NCI-H187 treated with DMSO at 0.1 percent for 48 hours (cell line): Measurements from ENCODE around the gene TNP1.

Source experiments
- DNase-seq: peaks from one replicate; lab custom pipeline; 2025; lab: John Stamatoyannopoulos, UW

Gene TNP1

GRCh38 chr2:216859944-216860343 is at the start of gene TNP1:
TSS of gene TNP1 (minus strand) at chr2:216860064. CDS start at chr2:216860034, 30 bp downstream.
- no peak for DNase-seq

DNA sequence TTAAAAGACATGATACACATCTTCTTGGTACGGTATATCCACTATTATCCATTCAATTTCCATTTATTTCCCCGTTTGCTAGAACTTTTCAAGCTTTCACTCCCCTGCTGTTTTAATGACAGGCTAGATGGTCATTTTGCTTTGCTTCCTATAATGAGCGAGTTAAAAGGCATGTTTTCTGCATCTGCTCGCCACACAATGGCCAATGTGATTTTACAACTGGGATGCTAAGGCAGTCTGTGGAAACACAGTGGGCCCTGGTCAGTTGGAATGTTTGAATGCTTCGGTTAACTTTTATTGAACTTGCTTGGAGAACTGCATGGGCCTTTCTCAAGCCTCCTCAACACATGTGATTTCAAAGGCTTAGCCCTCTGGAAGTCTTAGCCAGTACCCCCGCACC is 48.4 kb upstream of the TNP1 start:
- DNase-seq = no peak

DNA sequence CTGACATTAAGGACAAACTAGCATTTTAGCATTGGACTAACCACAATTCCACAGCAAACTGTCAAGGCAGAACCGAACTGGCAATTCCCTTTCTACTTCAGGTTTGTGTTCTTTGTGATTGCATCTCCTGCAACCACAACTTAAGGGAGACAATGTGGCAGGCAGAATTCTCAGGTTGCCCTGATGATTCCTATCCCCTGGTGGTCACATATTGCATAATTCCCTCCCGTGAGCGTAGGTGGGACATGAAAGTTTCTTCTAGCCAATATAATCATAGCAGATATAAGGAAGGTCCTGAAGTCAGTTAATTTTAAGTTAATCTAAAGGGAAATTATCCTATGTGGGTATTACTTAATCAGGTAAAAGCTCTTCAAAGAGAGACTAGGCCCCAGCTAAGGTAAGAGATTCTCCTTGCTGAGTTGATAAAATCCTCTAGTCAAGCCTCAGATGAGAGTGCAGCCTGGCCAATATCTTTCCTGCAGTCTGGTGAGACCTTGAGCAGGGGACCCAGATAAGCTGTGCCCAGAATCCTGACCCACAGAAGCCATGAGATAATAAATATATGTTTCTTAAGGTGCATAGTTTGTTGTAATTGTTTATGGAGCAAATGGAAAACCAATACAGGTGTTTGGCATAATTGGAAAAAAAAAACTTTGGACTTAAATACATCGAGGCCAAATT is 45.9 kb upstream of the TNP1 start:
- no peak for DNase-seq

DNA sequence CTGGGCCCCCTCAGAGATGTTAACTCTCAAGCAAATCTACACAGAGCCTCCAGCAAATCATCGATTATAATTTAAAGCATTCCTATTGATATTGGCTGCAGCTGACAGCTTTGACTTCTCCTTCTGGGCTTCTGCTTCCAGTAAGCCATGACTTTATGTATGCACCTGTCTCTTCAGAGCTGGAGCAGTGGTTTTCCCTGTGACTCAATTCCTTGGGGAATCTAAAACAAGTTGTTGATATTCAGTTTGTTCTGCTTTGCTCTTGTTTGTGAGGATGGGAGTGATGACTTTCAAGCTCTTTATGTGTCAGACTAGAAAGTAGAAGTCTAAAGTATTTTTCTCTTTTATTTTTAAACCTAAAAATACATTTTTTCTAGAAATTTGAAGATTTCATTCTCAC is 45.1 kb upstream of the TNP1 start:
- no peak for DNase-seq

DNA sequence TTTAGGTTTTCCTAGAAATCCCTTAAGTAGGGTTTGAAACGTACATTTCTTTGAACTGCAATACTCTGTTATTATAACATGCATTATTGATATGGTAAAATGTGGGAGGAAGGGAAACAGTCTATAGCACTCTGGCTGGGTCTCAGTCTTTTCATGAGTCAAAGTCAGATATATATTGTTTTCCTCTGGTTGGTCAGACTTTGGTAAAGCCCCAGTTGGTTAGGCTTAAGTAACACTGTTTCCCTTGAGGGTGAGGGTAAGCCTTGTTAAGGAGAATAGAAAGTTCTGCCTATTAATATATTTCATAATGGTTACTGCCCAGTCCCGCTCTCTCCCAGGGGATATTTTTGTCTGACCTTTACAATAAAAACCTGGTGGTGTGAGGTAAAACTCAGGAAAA is 44.7 kb upstream of the TNP1 start:
- DNase-seq = no peak

GRCh38 chr2:216903470-216903869 is 43.6 kb upstream of the TNP1 start:
- no peak for DNase-seq

- DNase-seq = no peak
Measured at GRCh38 chr2:216901273-216901672, 41.4 kb upstream of the TNP1 start.

DNA sequence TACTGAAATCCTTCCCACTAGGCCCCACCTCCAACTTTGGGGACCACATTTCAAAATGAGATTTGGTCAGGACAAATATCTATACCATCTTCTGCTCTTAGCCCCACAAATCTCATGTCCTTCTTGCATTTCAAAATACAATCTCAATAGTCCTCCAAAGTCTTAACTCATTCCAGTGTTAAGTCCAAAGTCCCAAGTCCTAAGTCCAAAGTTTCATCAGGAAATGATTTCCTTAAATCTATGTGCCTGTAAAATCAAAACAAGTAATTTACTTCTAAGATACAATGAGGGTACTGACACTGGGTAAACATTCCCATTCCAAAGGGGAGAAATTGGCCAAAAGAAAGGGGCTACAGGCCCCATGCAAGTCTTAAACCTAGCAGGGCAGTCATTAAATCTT is 40.5 kb upstream of the TNP1 start:
- no peak for DNase-seq

GRCh38 chr2:216897561-216898203 is 37.8 kb upstream of the TNP1 start:
- no peak for DNase-seq

DNA sequence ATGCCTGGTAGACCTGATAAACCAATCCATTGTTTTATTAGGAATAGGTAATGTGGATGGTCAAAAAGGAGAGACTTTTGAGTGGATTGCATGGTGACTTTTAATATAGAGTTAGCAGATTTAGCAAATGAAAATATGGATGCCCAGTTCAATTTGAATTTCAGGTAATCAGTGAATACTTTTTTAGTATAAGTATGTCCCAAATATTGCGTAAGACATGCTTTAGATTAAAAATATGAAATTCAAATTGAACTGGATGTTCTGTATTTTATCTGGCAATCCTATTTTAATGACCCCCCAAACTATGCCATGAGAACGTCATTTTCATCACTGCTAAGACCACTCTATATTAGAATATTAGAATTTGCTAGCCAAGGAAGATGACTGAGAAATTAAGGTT is 30.3 kb upstream of the TNP1 start:
- no peak for DNase-seq

GRCh38 chr2:216888887-216889622 is 29.2 kb upstream of the TNP1 start:
- no peak for DNase-seq

GRCh38 chr2:216888081-216888480 is 28.2 kb upstream of the TNP1 start:
- no peak for DNase-seq

GRCh38 chr2:216887138-216887537 is 27.3 kb upstream of the TNP1 start:
- no peak for DNase-seq

DNA sequence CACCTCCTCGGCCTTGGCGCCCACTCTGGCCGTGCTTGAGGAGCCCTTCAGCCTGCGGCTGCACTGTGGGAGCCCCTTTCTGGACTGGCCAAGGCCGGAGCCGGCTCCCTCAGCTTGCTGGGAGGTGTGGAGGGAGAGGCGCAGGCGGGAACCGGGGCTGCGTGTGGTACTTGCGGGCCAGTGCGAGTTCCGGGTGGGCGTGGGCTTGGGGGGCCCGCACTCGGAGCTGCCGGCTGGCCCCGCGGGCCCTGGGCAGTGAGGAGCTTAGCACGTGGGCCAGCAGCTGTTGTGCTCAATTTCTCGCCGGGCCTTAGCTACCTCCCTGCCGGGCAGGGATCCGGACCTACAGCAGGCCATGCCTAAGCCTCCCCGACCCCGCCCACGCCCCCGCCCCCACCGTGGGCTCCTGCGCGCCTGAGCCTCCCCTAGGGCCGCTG is 25.3 kb upstream of the TNP1 start:
- DNase-seq = no peak

GRCh38 chr2:216884347-216884746 is 24.5 kb upstream of the TNP1 start:
- DNase-seq = no peak

- DNase-seq = no peak
Measured at GRCh38 chr2:216882876-216883275, 23.0 kb upstream of the TNP1 start.

- no peak for DNase-seq
Measured at GRCh38 chr2:216881411-216881810, 21.5 kb upstream of the TNP1 start.

GRCh38 chr2:216880509-216881184 is 20.8 kb upstream of the TNP1 start:
- no peak for DNase-seq

GRCh38 chr2:216879727-216880508 is 20.1 kb upstream of the TNP1 start:
- DNase-seq = no peak

DNA sequence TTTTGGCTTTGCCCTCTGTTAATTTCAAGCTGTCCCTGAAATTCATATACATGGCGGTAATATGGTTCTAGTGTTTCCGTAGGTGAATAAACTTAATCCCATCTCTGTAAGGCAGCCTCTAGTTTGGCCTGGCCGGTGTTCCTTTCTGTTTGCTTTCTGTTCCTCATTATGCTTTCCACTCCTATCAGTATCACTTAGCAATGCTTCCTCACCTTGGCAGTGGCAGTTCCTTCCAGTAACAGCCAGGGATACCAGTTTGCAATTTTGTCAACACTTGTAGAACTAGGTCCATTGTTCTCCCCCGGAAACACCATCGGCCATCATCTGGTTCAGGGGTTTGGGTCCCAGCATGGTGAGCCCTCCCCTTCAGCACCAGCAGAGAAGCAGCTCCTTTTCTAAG is 18.2 kb upstream of the TNP1 start:
- DNase-seq = no peak

DNA sequence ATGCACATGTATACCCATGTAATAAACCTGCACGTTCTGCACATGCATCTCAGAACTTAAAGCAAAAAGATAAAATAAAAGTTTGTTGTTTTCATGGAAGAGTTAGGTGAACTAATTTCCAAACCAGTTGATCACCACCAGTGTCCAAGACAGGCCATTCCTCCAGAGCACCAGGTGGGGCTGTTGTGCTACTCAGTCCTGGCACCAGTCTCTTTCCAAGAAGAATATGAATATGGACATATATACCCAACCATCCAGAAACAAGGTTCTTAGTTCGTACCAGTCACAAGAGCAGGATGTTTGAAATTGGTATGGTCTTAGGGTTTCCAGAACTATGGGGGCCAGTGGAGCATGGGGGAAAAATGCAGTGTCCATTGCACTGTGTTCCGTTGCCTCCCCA is 17.2 kb upstream of the TNP1 start:
- no peak for DNase-seq

DNA sequence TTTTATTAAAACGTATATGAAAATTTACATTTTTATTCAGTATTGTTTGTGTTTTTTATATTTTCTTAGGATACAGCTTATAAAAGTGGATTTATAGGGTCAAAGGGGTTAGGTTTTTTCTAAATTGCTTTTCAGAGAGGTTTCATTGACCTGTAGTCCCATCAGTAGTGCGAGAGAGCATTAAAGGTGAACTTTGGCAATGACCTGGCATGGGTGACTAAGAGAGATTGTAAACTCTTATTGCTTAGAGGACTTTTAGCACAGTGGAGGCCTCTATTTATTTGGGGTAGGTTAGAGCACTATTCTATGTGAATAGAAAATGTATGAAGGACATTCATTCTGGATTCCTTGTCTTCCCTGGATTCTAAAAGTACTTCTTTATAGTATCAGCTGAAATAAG is 16.0 kb upstream of the TNP1 start:
- no peak for DNase-seq
